ENCODE measurements around the gene S1PR5.

The S1PR5 gene

DNA sequence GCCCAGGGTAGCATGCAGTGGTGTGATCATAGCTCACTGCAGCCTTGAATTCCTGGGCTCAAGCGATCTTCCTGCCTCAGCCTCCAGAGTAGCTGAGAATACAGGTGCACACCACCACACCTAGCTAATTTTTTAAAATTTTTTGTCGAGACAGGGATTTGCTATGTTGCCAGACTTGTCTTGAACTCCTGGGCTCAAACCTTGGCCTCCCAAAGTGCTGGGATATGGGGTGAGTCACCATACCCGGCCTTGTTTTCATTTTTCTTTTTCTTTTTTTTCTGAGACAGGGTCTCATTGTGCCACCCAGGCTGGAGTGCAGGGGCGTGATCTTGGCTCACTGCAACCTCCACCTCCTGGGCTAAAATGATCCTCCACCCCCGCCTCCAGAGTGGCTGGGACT, 52.8 kb downstream of the S1PR5 start:
- DNase-seq = no peak
